ENCODE results near the gene TTC7B. TPM values are rescaled to one million over a fixed set of nuclear protein-coding genes. Genes with fewer than 3 reads are reported as not detected.

TTC7B gene
- total and polyA plus RNA-seq, 2 of the 8 experiments (the other 6 are each of a cell fraction or from before 2014, with no cell fraction given) = 23.7 to 34.0 TPM

DNA sequence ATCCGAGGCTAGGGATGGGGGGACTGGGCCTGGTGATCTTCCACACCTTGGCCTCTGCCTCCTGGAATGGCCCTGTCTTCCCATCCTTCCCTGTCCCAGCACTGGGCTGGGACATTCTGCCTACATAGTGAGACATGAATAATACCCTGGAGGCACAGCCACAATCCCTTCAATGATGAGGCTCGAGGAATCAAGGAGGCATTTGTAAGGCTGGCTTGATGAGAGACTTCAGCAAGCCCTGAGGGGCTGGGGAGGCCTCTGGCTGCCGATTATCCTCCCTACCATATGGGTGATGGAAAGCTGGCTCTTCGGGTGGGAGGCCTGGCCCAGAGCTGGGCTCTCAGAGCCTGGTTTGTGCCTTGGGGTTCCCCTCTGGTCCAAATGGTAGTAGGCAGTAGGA is 326.9 kb downstream of the TTC7B start (continued):
- TF ChIP-seq, protein P1, sequence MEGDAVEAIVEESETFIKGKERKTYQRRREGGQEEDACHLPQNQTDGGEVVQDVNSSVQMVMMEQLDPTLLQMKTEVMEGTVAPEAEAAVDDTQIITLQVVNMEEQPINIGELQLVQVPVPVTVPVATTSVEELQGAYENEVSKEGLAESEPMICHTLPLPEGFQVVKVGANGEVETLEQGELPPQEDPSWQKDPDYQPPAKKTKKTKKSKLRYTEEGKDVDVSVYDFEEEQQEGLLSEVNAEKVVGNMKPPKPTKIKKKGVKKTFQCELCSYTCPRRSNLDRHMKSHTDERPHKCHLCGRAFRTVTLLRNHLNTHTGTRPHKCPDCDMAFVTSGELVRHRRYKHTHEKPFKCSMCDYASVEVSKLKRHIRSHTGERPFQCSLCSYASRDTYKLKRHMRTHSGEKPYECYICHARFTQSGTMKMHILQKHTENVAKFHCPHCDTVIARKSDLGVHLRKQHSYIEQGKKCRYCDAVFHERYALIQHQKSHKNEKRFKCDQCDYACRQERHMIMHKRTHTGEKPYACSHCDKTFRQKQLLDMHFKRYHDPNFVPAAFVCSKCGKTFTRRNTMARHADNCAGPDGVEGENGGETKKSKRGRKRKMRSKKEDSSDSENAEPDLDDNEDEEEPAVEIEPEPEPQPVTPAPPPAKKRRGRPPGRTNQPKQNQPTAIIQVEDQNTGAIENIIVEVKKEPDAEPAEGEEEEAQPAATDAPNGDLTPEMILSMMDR (IDR thresholded peaks at IDR 0.05; ENCODE audit: control extremely low read depth in 1 of 3, insufficient read depth in 1 of 3, low read depth in 1 of 3, low read length in 3 of 3) = no peak
- no peak for TF ChIP-seq EP300 (IDR thresholded peaks at IDR 0.05; ENCODE audit: borderline replicate concordance in 1 of 2, low read depth in 2 of 2, low read length in 2 of 2)
- TF ChIP-seq SP4 (IDR thresholded peaks at IDR 0.05; ENCODE audit: low read length) = no peak
- no peak for TF ChIP-seq TAF7 (optimal IDR thresholded peaks at IDR 0.05; ENCODE audit: borderline replicate concordance, low read depth, low read length)
- no peak for TF ChIP-seq RBBP5 (IDR thresholded peaks at IDR 0.05; ENCODE audit: borderline replicate concordance, low read depth, low read length)
- no peak for TF ChIP-seq EZH2 (IDR thresholded peaks at IDR 0.05; ENCODE audit: low read depth, low read length, severe bottlenecking)
